HepG2 (cell line): ENCODE data around the gene ITGAV. TPM values are rescaled to one million over a fixed set of nuclear protein-coding genes. Genes with fewer than 3 reads are reported as not detected.
A peak's percentile ranks its signal among the peaks of the same experiment; 100 is the strongest.

Experiments used
- AGO1 ChIP-seq: fragments of 200-400 bp; formaldehyde crosslinking; IDR thresholded peaks from 2 replicates; pipeline ENCODE4 v1.6.1; 2017; ENCODE audit warnings: mild to moderate bottlenecking, low read depth, low read length, moderate library complexity; ENCODE audit not compliant: poor library complexity, severe bottlenecking
- ETV5 ChIP-seq: IDR thresholded peaks from 2 replicates; pipeline ENCODE4 v1.6.1; 2018; ENCODE audit warnings: missing biosample characterization, missing genetic modification reagents, inconsistent platforms, borderline replicate concordance
- FOXC1 ChIP-seq: sonication (generic); formaldehyde crosslinking; IDR thresholded peaks from 2 replicates; pipeline ENCODE4 v1.8.0; 2022; ENCODE audit warnings: mild to moderate bottlenecking, missing genetic modification reagents, borderline replicate concordance
- FOXO1 ChIP-seq: sonication (generic); formaldehyde crosslinking; IDR thresholded peaks from 2 replicates; pipeline ENCODE4 v1.4.0; 2020; ENCODE audit warnings: missing genetic modification reagents
- HMG20B ChIP-seq: conservative IDR thresholded peaks from 2 replicates; pipeline ENCODE4 v1.6.1; 2016; ENCODE audit warnings: missing genetic modification reagents, missing compliant biosample characterization
- KLF13 ChIP-seq: sonication (generic); formaldehyde crosslinking; IDR thresholded peaks from 2 replicates; pipeline ENCODE4 v1.4.0; 2020; ENCODE audit warnings: mild to moderate bottlenecking, missing genetic modification reagents
- MBD4 ChIP-seq: IDR thresholded peaks from 2 replicates; pipeline ENCODE4 v1.6.1; 2012; ENCODE audit warnings: low read length, inconsistent platforms, borderline replicate concordance
- SIN3A ChIP-seq: IDR thresholded peaks from 2 replicates; pipeline ENCODE4 v1.6.1; 2011; ENCODE audit warnings: low read depth, mild to moderate bottlenecking, control low read depth, low read length, borderline replicate concordance
- TBX3 ChIP-seq: fragments of 450-650 bp; IDR thresholded peaks from 2 replicates; pipeline ENCODE4 v1.6.1; 2017; ENCODE audit warnings: antibody characterized with exemption, mild to moderate bottlenecking, inconsistent platforms, borderline replicate concordance
- TRIM24 ChIP-seq: sonication (generic); formaldehyde crosslinking; IDR thresholded peaks from 2 replicates; pipeline ENCODE4 v1.8.0; 2022; ENCODE audit warnings: mild to moderate bottlenecking, missing genetic modification reagents
- ZNF205 ChIP-seq: IDR thresholded peaks from 2 replicates; pipeline ENCODE4 v1.6.1; 2018; ENCODE audit warnings: missing biosample characterization, missing genetic modification reagents
- ZNF253 ChIP-seq: sonication (generic); formaldehyde crosslinking; IDR thresholded peaks from 2 replicates; pipeline ENCODE4 v1.8.0; 2022; ENCODE audit warnings: mild to moderate bottlenecking, missing genetic modification reagents, borderline replicate concordance
- ZNF256 ChIP-seq: sonication (generic); formaldehyde crosslinking; conservative IDR thresholded peaks from 2 replicates; pipeline ENCODE4 v1.4.0; 2020; ENCODE audit warnings: missing genetic modification reagents
- ZNF282 ChIP-seq: fragments of 450-650 bp; IDR thresholded peaks from 2 replicates; pipeline ENCODE4 v1.6.1; 2018; ENCODE audit not compliant: partially characterized antibody
- ZNF331 ChIP-seq: sonication (generic); formaldehyde crosslinking; IDR thresholded peaks from 2 replicates; pipeline ENCODE4 v1.4.0; 2020; ENCODE audit warnings: missing genetic modification reagents
- ZNF772 ChIP-seq: sonication (generic); formaldehyde crosslinking; IDR thresholded peaks from 2 replicates; pipeline ENCODE4 v1.5.0; 2020; ENCODE audit warnings: mild to moderate bottlenecking, missing genetic modification reagents
- polyA plus RNA-seq, 8 experiments: library from polyadenylated mRNA; depleted of rRNA in 3 of 8; stranded (reverse) in 7 of 8; unstranded in 1 of 8; fragments of >200 nt; fragmentation: Illumina TruSeq in 4 of 8; extraction: Trizol in 4 of 8; gene quantifications; 2 replicates each; pipeline versions ENCODE4 v1.2.1 to v1.2.3, GENCODE V29; 2011 to 2016; ENCODE audit warnings: low read depth in 4 of 8, missing spikeins in 1 of 8, mixed read lengths in 1 of 8; ENCODE audit not compliant: insufficient read depth in 1 of 8
- total RNA-seq, 5 experiments: library from RNA; depleted of rRNA; stranded (reverse); fragments of >200 nt; fragmentation: Illumina TruSeq; extraction: Trizol; gene quantifications; 2 replicates each; pipeline ENCODE4 v1.2.3, GENCODE V29; 2016; ENCODE audit warnings: low read depth in 1 of 5
- TF ChIP-seq, protein P1 (sequence below): sonication (generic); formaldehyde crosslinking; IDR thresholded peaks from 2 replicates; pipeline ENCODE4 v1.4.0; 2020; ENCODE audit warnings: missing genetic modification reagents
- TF ChIP-seq, protein P2 (sequence below): IDR thresholded peaks from 2 replicates; pipeline ENCODE4 v1.6.1; 2012; ENCODE audit warnings: inconsistent platforms
- TF ChIP-seq, protein P3 (sequence below): sonication (generic); formaldehyde crosslinking; IDR thresholded peaks from 2 replicates; pipeline ENCODE4 v1.5.1; 2020; ENCODE audit warnings: missing genetic modification reagents, mild to moderate bottlenecking, borderline replicate concordance
- TF ChIP-seq, protein P4 (sequence below): sonication (generic); formaldehyde crosslinking; IDR thresholded peaks from 2 replicates; pipeline ENCODE4 v1.8.0; 2023; ENCODE audit warnings: mild to moderate bottlenecking, missing genetic modification reagents
- TF ChIP-seq, protein P5 (sequence below): sonication (generic); formaldehyde crosslinking; IDR thresholded peaks from 2 replicates; pipeline ENCODE4 v1.4.0; 2020; ENCODE audit warnings: missing genetic modification reagents

ITGAV gene
- total and polyA plus RNA-seq, 2 of the 13 experiments (the other 11 are each of a cell fraction or from before 2014, with no cell fraction given): 59.1 to 60.4 TPM

DNA sequence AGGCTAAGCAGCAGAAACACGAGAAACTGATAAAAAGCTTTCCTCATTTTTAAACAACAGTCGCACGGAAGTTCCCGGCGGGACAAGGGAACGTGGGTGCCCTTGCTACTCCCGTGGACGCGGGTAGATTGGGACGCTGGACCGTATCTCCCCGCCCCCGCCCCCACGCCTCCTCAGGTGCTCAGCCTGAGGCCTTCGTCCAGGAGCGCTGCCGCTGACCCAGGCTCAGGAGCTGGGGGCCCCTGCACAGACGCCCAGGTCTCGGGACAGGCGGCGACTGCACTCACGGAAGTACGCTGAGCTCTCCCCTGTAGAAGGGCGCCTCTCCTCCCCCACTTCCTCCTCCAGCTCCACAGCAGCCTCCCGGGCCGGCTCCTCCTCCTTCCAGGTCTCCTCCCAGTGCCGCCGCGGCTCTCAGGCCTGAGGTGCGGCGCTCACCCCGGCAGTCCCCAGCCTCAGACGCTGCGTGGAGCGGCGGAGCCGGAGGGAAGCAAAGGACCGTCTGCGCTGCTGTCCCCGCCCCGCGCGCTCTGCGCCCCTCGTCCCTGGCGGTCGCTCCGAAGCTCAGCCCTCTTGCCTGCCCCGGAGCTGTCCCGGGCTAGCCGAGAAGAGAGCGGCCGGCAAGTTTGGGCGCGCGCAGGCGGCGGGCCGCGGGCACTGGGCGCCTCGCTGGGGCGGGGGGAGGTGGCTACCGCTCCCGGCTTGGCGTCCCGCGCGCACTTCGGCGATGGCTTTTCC is at the start of gene ITGAV (continued):
- TF ChIP-seq, protein P1, sequence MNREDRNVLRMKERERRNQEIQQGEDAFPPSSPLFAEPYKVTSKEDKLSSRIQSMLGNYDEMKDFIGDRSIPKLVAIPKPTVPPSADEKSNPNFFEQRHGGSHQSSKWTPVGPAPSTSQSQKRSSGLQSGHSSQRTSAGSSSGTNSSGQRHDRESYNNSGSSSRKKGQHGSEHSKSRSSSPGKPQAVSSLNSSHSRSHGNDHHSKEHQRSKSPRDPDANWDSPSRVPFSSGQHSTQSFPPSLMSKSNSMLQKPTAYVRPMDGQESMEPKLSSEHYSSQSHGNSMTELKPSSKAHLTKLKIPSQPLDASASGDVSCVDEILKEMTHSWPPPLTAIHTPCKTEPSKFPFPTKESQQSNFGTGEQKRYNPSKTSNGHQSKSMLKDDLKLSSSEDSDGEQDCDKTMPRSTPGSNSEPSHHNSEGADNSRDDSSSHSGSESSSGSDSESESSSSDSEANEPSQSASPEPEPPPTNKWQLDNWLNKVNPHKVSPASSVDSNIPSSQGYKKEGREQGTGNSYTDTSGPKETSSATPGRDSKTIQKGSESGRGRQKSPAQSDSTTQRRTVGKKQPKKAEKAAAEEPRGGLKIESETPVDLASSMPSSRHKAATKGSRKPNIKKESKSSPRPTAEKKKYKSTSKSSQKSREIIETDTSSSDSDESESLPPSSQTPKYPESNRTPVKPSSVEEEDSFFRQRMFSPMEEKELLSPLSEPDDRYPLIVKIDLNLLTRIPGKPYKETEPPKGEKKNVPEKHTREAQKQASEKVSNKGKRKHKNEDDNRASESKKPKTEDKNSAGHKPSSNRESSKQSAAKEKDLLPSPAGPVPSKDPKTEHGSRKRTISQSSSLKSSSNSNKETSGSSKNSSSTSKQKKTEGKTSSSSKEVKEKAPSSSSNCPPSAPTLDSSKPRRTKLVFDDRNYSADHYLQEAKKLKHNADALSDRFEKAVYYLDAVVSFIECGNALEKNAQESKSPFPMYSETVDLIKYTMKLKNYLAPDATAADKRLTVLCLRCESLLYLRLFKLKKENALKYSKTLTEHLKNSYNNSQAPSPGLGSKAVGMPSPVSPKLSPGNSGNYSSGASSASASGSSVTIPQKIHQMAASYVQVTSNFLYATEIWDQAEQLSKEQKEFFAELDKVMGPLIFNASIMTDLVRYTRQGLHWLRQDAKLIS: no peak
- TF ChIP-seq, protein P2, sequence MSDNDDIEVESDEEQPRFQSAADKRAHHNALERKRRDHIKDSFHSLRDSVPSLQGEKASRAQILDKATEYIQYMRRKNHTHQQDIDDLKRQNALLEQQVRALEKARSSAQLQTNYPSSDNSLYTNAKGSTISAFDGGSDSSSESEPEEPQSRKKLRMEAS: peak; percentile 73
- TF ChIP-seq ZNF253 (CRISPR knock-in tag): 0 out of 2 replicates have a peak, but pooled peaks have one; percentile 58
- 0 out of 2 replicates have a peak, but pooled peaks have one; percentile 32 for TF ChIP-seq KLF13 (CRISPR knock-in tag)
- peak; percentile 37; the same call in 1 of the 2 replicates for TF ChIP-seq ZNF331 (CRISPR knock-in tag)
- peak; percentile 58 for TF ChIP-seq ZNF256
- TF ChIP-seq MBD4: no peak
- TF ChIP-seq FOXO1: peak; percentile 53
- TF ChIP-seq ETV5 (CRISPR knock-in tag): peak; percentile 84
- peak; percentile 85; the same call in 1 of the 2 replicates for TF ChIP-seq SIN3A
- TF ChIP-seq, protein P3, sequence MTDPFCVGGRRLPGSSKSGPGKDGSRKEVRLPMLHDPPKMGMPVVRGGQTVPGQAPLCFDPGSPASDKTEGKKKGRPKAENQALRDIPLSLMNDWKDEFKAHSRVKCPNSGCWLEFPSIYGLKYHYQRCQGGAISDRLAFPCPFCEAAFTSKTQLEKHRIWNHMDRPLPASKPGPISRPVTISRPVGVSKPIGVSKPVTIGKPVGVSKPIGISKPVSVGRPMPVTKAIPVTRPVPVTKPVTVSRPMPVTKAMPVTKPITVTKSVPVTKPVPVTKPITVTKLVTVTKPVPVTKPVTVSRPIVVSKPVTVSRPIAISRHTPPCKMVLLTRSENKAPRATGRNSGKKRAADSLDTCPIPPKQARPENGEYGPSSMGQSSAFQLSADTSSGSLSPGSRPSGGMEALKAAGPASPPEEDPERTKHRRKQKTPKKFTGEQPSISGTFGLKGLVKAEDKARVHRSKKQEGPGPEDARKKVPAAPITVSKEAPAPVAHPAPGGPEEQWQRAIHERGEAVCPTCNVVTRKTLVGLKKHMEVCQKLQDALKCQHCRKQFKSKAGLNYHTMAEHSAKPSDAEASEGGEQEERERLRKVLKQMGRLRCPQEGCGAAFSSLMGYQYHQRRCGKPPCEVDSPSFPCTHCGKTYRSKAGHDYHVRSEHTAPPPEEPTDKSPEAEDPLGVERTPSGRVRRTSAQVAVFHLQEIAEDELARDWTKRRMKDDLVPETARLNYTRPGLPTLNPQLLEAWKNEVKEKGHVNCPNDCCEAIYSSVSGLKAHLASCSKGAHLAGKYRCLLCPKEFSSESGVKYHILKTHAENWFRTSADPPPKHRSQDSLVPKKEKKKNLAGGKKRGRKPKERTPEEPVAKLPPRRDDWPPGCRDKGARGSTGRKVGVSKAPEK (CRISPR knock-in tag): 0 out of 2 replicates have a peak, but pooled peaks have one; percentile 51
- TF ChIP-seq, protein P4, sequence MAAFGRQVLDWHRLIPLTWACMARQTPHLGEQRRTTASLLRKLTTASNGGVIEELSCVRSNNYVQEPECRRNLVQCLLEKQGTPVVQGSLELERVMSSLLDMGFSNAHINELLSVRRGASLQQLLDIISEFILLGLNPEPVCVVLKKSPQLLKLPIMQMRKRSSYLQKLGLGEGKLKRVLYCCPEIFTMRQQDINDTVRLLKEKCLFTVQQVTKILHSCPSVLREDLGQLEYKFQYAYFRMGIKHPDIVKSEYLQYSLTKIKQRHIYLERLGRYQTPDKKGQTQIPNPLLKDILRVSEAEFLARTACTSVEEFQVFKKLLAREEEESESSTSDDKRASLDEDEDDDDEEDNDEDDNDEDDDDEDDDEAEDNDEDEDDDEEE (CRISPR knock-in tag): peak; percentile 91
- TF ChIP-seq TBX3: no peak
- no peak for TF ChIP-seq ZNF282
- no peak for TF ChIP-seq TRIM24 (CRISPR knock-in tag)
- TF ChIP-seq ZNF772: peak; percentile 93
- peak; percentile 48 for TF ChIP-seq HMG20B (CRISPR knock-in tag)
- peak; percentile 95 for TF ChIP-seq ZNF205 (CRISPR knock-in tag)
- peak; percentile 99 for TF ChIP-seq FOXC1 (CRISPR knock-in tag)
- TF ChIP-seq, protein P5, sequence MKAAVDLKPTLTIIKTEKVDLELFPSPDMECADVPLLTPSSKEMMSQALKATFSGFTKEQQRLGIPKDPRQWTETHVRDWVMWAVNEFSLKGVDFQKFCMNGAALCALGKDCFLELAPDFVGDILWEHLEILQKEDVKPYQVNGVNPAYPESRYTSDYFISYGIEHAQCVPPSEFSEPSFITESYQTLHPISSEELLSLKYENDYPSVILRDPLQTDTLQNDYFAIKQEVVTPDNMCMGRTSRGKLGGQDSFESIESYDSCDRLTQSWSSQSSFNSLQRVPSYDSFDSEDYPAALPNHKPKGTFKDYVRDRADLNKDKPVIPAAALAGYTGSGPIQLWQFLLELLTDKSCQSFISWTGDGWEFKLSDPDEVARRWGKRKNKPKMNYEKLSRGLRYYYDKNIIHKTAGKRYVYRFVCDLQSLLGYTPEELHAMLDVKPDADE (CRISPR knock-in tag): peak; percentile 82; the same call in 1 of the 2 replicates
- TF ChIP-seq AGO1: no peak
